ENCODE results near the gene PFN1. TPM values are rescaled to one million over a fixed set of nuclear protein-coding genes. Genes with fewer than 3 reads are reported as not detected.
A peak's percentile ranks its signal among the peaks of the same experiment; 100 is the strongest.

Gene PFN1
- total and polyA plus RNA-seq, 3 donors from 2014 or later, result 244 to 349 (median 257) TPM

DNA sequence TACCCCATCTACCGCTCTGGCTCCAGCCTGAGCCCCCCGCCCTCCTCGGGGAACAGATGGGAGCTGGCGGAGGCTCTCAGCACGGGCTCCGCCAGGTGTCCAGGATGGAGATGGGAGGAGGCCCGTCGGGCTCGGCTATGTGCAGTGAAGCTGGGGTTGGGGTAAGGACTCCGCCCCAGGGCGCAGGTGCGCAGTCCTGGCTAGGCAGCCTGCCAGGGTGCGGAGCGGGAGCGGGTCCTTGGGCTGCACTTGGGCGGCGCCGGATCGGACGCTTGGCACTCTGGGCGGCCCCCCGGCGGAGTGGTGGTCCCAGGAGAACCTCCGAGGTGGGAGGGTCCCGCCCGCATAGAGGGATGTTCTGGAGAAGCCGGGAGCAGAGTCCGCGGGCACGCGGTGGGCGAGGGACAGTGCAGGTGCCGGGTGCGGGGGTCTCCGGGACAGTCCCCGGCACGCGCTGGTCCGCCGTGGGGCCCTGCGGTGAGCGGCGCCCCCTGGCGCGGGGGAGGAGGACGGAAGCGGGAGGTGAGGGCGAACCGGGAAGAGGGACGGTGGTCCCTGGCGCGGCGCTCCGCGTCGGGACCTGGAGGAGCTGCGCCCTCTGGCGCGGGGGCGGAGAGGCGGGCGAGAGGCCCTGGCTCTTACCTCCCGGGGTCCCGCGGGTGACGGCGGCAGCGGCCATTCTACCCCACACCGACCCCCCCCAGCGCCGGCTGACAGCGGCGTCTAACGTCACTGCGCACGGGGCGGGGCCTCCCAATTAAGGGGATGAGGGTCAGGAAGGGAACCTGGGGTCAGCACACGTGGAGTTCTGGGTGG, 38.8 kb upstream of the PFN1 start, which contains the start of gene CAMTA2:
Gene CAMTA2 (minus strand): TSS at position 725 of the 816 bp plus-strand sequence. CDS start 1,453 bp downstream, outside the sequence.
- H3K36me3 ChIP-seq (ENCODE audit: low read depth, missing control alignments), result no peaks in the 10 kb centered on the region
- no peaks in the 10 kb centered on the region for H3K27me3 ChIP-seq
- WGBS, 2 donors, result 0 to 1% methylated on average over 28 to 66 of the region's 78 CpGs
- peak; percentile 94 for DNase-seq
- peak within 1 kb of the TSS; percentile 79 to 84 for H3K4me3 ChIP-seq
- intact Hi-C loops (cut with DNase I; ENCODE audit: low total_unique reads), result no loop called here
- H3K4me1 ChIP-seq, result peaks cover 20% of the 10 kb centered on the region
- TF ChIP-seq, protein P1, sequence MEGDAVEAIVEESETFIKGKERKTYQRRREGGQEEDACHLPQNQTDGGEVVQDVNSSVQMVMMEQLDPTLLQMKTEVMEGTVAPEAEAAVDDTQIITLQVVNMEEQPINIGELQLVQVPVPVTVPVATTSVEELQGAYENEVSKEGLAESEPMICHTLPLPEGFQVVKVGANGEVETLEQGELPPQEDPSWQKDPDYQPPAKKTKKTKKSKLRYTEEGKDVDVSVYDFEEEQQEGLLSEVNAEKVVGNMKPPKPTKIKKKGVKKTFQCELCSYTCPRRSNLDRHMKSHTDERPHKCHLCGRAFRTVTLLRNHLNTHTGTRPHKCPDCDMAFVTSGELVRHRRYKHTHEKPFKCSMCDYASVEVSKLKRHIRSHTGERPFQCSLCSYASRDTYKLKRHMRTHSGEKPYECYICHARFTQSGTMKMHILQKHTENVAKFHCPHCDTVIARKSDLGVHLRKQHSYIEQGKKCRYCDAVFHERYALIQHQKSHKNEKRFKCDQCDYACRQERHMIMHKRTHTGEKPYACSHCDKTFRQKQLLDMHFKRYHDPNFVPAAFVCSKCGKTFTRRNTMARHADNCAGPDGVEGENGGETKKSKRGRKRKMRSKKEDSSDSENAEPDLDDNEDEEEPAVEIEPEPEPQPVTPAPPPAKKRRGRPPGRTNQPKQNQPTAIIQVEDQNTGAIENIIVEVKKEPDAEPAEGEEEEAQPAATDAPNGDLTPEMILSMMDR (IDR thresholded peaks at IDR 0.05), result peak; percentile 49 to 70 (median 67)
- TF ChIP-seq POLR2A (IDR thresholded peaks at IDR 0.05), result peak; percentile 45
- no peaks in the 10 kb centered on the region for H3K9me3 ChIP-seq
- H3K27ac ChIP-seq, result peak within 1 kb of the TSS; percentile 91 to 96

- 30 to 31% methylated on average over 5 of the region's 5 CpGs for WGBS, 2 donors
Measured at GRCh38 chr17:4986403-4986802, 38.1 kb upstream of the PFN1 start.

DNA sequence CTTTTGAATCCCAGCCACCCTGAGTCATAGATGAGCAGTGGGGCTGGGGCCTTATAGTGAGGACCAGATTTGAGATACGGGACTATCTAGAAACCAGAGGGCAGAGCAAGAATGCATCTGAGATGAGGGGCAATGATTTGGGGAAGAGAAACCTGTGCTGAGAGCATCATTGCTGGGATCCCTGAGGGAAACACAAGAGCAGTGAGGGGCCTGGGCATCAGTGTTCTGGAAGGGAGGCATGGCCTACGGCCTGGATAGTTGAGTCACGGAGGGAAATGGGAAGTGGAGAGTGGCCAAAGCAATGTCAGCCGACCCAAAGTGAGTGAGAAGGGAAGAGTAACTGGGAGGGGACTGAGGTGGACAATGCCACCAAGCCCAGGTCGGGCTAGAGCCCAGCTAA, 34.0 kb upstream of the PFN1 start:
- intact Hi-C loops (cut with DNase I; ENCODE audit: low total_unique reads), result loop anchor here (5.0 kb wide), 1 partner anchor 80 kb away; no protein-coding TSS in a partner anchor

More at GRCh38 chr17:4986403-4986802, 38.1 kb upstream of the PFN1 start:
- Histone ChIP-seq H3K27ac (peak overlapping the region; percentile 91 to 96), H3K4me1 (peaks cover 20% of the 10 kb centered on the region), H3K4me3 (peak overlapping the region; percentile 79 to 84), H3K27me3 (no peaks in the 10 kb centered on the region), H3K36me3 (ENCODE audit: low read depth, missing control alignments) (no peaks in the 10 kb centered on the region), H3K9me3 (no peaks in the 10 kb centered on the region)
- TF ChIP-seq, protein P1 (IDR thresholded peaks at IDR 0.05), result no peak
- intact Hi-C loops (cut with DNase I; ENCODE audit: low total_unique reads), result no loop called here
- no peak for DNase-seq

GRCh38 chr17:4980644-4981216, 32.4 kb upstream of the PFN1 start:
- no peaks in the 10 kb centered on the region for H3K9me3 ChIP-seq
- no peak overlapping the region for H3K4me3 ChIP-seq
- intact Hi-C loops (cut with DNase I; ENCODE audit: low total_unique reads), result loop anchor here (5.0 kb wide), 1 partner anchor 82 kb away; no protein-coding TSS in a partner anchor
- H3K36me3 ChIP-seq (ENCODE audit: low read depth, missing control alignments), result no peaks in the 10 kb centered on the region
- DNase-seq, result no peak
- no peak for TF ChIP-seq POLR2A (IDR thresholded peaks at IDR 0.05)
- TF ChIP-seq, protein P1 (IDR thresholded peaks at IDR 0.05), result peak; percentile 64 to 84 (median 65)
- no peak overlapping the region for H3K27ac ChIP-seq
- WGBS, 2 donors, result 45 to 57% methylated on average over 6 of the region's 6 CpGs
- no peaks in the 10 kb centered on the region for H3K27me3 ChIP-seq
- H3K4me1 ChIP-seq, result no peaks in the 10 kb centered on the region

More for the DNA sequence above, 34.0 kb upstream of the PFN1 start:
- TF ChIP-seq POLR2A (IDR thresholded peaks at IDR 0.05), result no peak
- TF ChIP-seq, protein P1 (IDR thresholded peaks at IDR 0.05), result no peak
- 63 to 82% methylated on average over 5 of the region's 5 CpGs for WGBS, 2 donors
- peaks cover 11% of the 10 kb centered on the region for H3K4me1 ChIP-seq
- H3K27ac ChIP-seq, result no peak overlapping the region
- no peaks in the 10 kb centered on the region for H3K36me3 ChIP-seq (ENCODE audit: low read depth, missing control alignments)
- H3K4me3 ChIP-seq, result no peak overlapping the region
- DNase-seq, result no peak
- H3K27me3 ChIP-seq, result no peaks in the 10 kb centered on the region
- no peaks in the 10 kb centered on the region for H3K9me3 ChIP-seq

Measured in testis (tissue), 3 donors.